Hepatocyte (in vitro differentiated cells): ENCODE results near the gene ARHGAP26. TPM values are rescaled to one million over a fixed set of nuclear protein-coding genes. Genes with fewer than 3 reads are reported as not detected.

Experiments used
- DNase-seq: peaks from one replicate; pipeline ENCODE4 v3.0.0-alpha.2; 2016; ENCODE audit warnings: low spot score
- H2AFZ ChIP-seq: fragments of 200-600 bp; sonication (generic); 2 replicates; pipeline ENCODE4 v1.6.0; 2016; ENCODE audit warnings: antibody characterized with exemption, mild to moderate bottlenecking
- H3K27ac ChIP-seq: fragments of 200-600 bp; sonication (generic); 2 replicates; pipeline ENCODE4 v1.5.1; 2016; ENCODE audit warnings: mild to moderate bottlenecking
- H3K27me3 ChIP-seq: fragments of 200-600 bp; sonication (generic); 2 replicates; pipeline ENCODE4 v1.6.1; 2016
- H3K36me3 ChIP-seq: fragments of 200-600 bp; sonication (generic); replicated peaks from 2 replicates; pipeline ENCODE4 v1.5.1; 2016; ENCODE audit warnings: low read depth; ENCODE audit not compliant: insufficient read depth
- H3K4me1 ChIP-seq: fragments of 200-600 bp; sonication (generic); 2 replicates; pipeline ENCODE4 v1.5.1; 2016; ENCODE audit warnings: mild to moderate bottlenecking, moderate library complexity; ENCODE audit not compliant: insufficient read depth
- H3K4me2 ChIP-seq: fragments of 200-600 bp; sonication (generic); 2 replicates; pipeline ENCODE4 v1.6.0; 2016
- H3K4me3 ChIP-seq: fragments of 200-600 bp; sonication (generic); 2 replicates; pipeline ENCODE4 v1.5.1; 2016; ENCODE audit warnings: mild to moderate bottlenecking
- H3K79me2 ChIP-seq: fragments of 200-600 bp; sonication (generic); 2 replicates; pipeline ENCODE4 v1.6.0; 2017; ENCODE audit warnings: mild to moderate bottlenecking
- H3K9me2 ChIP-seq: fragments of 200-600 bp; sonication (generic); replicated peaks from 2 replicates; pipeline ENCODE4 v1.6.0; 2017; ENCODE audit warnings: mild to moderate bottlenecking; ENCODE audit not compliant: insufficient read depth
- H3K9me3 ChIP-seq: fragments of 200-600 bp; sonication (generic); 2 replicates; pipeline ENCODE4 v1.5.1; 2016; ENCODE audit warnings: low read depth, mild to moderate bottlenecking
- H4K20me1 ChIP-seq: fragments of 200-600 bp; sonication (generic); 2 replicates; pipeline ENCODE4 v1.6.0; 2016; ENCODE audit warnings: mild to moderate bottlenecking; ENCODE audit not compliant: insufficient read depth, poor library complexity, severe bottlenecking
- CTCF ChIP-seq: fragments of 200-600 bp; sonication (generic); IDR thresholded peaks from 2 replicates; pipeline ENCODE4 v1.5.1; 2016; ENCODE audit warnings: antibody characterized with exemption, mild to moderate bottlenecking; ENCODE audit not compliant: poor library complexity
- EZH2 ChIP-seq: fragments of 200-600 bp; sonication (generic); IDR thresholded peaks from 2 replicates; pipeline ENCODE4 v1.6.1; 2016; ENCODE audit warnings: antibody characterized with exemption, mild to moderate bottlenecking, borderline replicate concordance
- EZH2phosphoT487 ChIP-seq: fragments of 200-600 bp; sonication (generic); IDR thresholded peaks from one replicate; pipeline ENCODE4 v1.6.1; 2018; ENCODE audit warnings: antibody characterized with exemption, mild to moderate bottlenecking, low read depth, moderate library complexity; ENCODE audit not compliant: unreplicated experiment, severe bottlenecking
- WGBS: methylation state at CpG from one replicate; pipeline ENCODE4 v1.1.6; 2016; ENCODE audit warnings: low lambda C conversion rate; ENCODE audit errors: missing lambda C conversion rate; 5-methylcytosine and 5-hydroxymethylcytosine counted together
- polyA plus RNA-seq: library from polyadenylated mRNA; unstranded; fragments of >200 nt; fragmentation: Nextera tagmentation; extraction: Ambion mirVana; gene quantifications from 2 replicates; pipeline ENCODE4 v1.2.1, GENCODE V29; 2016
- total RNA-seq: library from RNA; depleted of rRNA; stranded (reverse); fragments of >200 nt; gene quantifications from 2 replicates; pipeline ENCODE4 v1.2.3, GENCODE V29; 2014

ARHGAP26 gene
- total and polyA plus RNA-seq, 2 experiments from 2014 or later: 16.5 to 19.8 TPM

DNA sequence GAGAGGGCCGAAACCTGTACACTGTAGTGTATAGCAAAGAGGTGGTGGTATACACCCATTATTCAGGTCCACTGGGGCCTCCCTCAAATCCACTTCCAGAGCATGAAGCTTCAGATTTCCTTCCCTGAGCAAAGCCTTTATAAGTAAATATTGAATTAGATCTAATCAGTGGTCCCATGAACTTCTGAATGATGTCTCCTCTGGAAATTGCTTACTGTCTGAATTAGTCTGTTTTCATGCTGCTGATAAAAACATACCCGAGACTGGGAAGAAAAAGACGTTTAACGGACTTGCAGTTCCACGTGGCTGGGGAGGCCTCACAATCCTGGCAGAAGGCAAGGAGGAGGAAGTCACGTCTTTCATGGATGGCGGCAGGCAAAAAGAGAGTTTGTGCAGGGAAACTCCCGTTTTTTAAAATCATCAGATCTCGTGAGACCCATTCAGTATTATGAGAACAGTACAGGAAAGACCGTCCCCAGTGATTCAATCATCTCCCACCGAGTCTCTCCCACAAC is 439.8 kb downstream of the ARHGAP26 start:
- TF ChIP-seq EZH2: no peak
- no peak for TF ChIP-seq EZH2phosphoT487
- no peak for TF ChIP-seq CTCF
- H3K9me2 ChIP-seq: no peaks in the 10 kb centered on the region
- H3K4me3 ChIP-seq: no peak overlapping the region
- 87% methylated on average over 11 of the region's 11 CpGs for WGBS
- no peaks in the 10 kb centered on the region for H3K79me2 ChIP-seq
- H3K4me1 ChIP-seq: no peaks in the 10 kb centered on the region
- DNase-seq: no peak
- H3K4me2 ChIP-seq: no peak overlapping the region
- H2AFZ ChIP-seq: no peak overlapping the region
- no peaks in the 10 kb centered on the region for H3K27me3 ChIP-seq
- no peaks in the 10 kb centered on the region for H3K36me3 ChIP-seq
- H3K9me3 ChIP-seq: no peaks in the 10 kb centered on the region
- no peak overlapping the region for H3K27ac ChIP-seq
- no peaks in the 10 kb centered on the region for H4K20me1 ChIP-seq

DNA sequence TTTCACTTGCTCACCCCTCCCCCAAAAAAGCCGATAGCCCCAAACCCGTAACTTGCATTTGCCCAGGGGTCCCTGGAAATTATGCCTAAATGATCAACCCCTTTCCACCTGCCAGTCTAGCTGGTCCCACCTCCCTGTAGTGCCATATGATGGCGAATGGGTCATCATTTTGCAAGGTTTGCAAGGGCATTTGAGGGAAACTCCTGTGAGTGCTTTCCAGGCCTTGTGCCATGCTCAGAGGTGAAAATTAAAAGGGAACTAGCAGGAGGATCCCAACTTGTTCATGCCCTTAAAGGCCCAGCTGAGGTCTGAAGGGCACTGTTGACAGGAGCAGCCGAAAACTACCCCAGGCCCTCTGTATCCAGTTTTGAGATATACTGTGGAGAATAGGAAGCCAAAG is 440.4 kb downstream of the ARHGAP26 start:
- no peaks in the 10 kb centered on the region for H3K79me2 ChIP-seq
- no peak overlapping the region for H3K27ac ChIP-seq
- TF ChIP-seq EZH2phosphoT487: no peak
- TF ChIP-seq CTCF: no peak
- no peak for TF ChIP-seq EZH2
- H4K20me1 ChIP-seq: no peaks in the 10 kb centered on the region
- no peaks in the 10 kb centered on the region for H3K9me3 ChIP-seq
- H3K4me3 ChIP-seq: no peak overlapping the region
- no peak overlapping the region for H2AFZ ChIP-seq
- no peaks in the 10 kb centered on the region for H3K9me2 ChIP-seq
- no peaks in the 10 kb centered on the region for H3K4me1 ChIP-seq
- 97% methylated on average over 4 of the region's 4 CpGs for WGBS
- no peaks in the 10 kb centered on the region for H3K36me3 ChIP-seq
- no peak for DNase-seq
- no peak overlapping the region for H3K4me2 ChIP-seq
- no peaks in the 10 kb centered on the region for H3K27me3 ChIP-seq

GRCh38 chr5:143212261-143212660 is 442.1 kb downstream of the ARHGAP26 start:
- Histone ChIP-seq H3K79me2 (no peaks in the 10 kb centered on the region), H3K27ac (no peak overlapping the region), H2AFZ (no peak overlapping the region), H3K9me2 (no peaks in the 10 kb centered on the region), H3K4me3 (no peak overlapping the region), H3K4me2 (no peak overlapping the region), H4K20me1 (no peaks in the 10 kb centered on the region), H3K9me3 (no peaks in the 10 kb centered on the region), H3K4me1 (peaks cover 7% of the 10 kb centered on the region), H3K36me3 (no peaks in the 10 kb centered on the region), H3K27me3 (no peaks in the 10 kb centered on the region)
- no peak for DNase-seq
- no peak for TF ChIP-seq CTCF
- TF ChIP-seq EZH2: no peak
- no peak for TF ChIP-seq EZH2phosphoT487
- WGBS: 95% methylated on average over 1 of the region's 1 CpG
